ENCODE data around the gene IGFBPL1. TPM values are rescaled to one million over a fixed set of nuclear protein-coding genes. Genes with fewer than 3 reads are reported as not detected.
A peak's percentile ranks its signal among the peaks of the same experiment; 100 is the strongest.

IGFBPL1 gene
- total and polyA plus RNA-seq, 4 donors: 0.08 TPM; not detected in 3

DNA sequence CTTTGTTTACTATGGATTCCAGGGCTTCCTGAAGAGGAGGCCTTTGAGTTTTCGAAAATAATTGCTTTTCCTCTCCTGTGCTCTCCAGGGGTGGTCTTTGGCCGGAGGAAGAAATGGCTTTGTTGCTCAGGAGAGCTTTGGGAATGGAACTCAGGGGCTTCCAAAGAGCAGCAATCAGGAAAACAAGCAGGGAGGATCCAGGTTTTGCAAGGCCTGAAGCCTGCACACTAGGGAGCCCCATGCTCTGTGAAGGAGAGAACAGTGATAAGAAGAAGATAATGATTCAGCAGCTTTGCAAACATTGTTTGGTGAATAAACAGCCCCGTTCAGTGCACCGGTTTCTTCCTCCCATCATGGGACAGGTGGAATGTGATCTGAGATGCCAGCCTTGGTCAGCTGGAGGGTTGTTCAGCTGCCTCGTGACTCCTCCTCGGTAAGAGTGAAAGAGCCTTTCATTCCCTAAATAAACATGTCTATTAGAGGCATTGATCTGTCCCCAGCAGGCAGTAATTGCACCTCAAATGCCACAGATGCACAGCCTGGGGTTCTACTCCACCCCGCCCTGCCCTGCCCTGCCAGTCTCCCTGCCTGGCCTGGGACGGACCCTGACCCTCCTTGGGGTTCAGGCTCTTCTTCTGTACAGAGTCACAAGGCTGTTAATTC is 43.3 kb downstream of the IGFBPL1 start:
- no peak overlapping the region for H3K9ac ChIP-seq (ENCODE audit: low read depth in 1 of 2, low read length in 2 of 2)
- no peaks in the 10 kb centered on the region for H3K36me3 ChIP-seq (ENCODE audit: control insufficient read depth in 4 of 4, insufficient read depth in 3 of 4, low read depth in 1 of 4, low read length in 3 of 4)
- H3K4me1 ChIP-seq (ENCODE audit: control insufficient read depth in 4 of 4, insufficient read depth in 4 of 4, low read length in 3 of 4): peaks cover 7 to 23% (median 13%) of the 10 kb centered on the region in 4 donors
- 43% methylated on average over 8 of the region's 8 CpGs for WGBS
- TF ChIP-seq HNF4A (conservative IDR thresholded peaks at IDR 0.05) (peak in 1 of 2 donors; percentile 68), FOXA1 (IDR thresholded peaks at IDR 0.05) (peak; percentile 44), TAF1 (conservative IDR thresholded peaks at IDR 0.05) (no peak), YY1 (IDR thresholded peaks at IDR 0.05) (peak; percentile 68), RXRA (IDR thresholded peaks at IDR 0.05) (peak; percentile 7 to 80), GABPA (IDR thresholded peaks at IDR 0.05 in 1 of 2, conservative IDR thresholded peaks at IDR 0.05 in 1 of 2) (no peak), FOXA2 (IDR thresholded peaks at IDR 0.05) (peak; percentile 86), EGR1 (IDR thresholded peaks at IDR 0.05; ENCODE audit: low read depth in 2 of 2) (no peak), SP1 (IDR thresholded peaks at IDR 0.05) (peak; percentile 55), HNF4G (IDR thresholded peaks at IDR 0.05) (no peak), JUND (IDR thresholded peaks at IDR 0.05) (peak in 1 of 2 donors; percentile 76), NR2F2 (IDR thresholded peaks at IDR 0.05) (no peak), RAD21 (IDR thresholded peaks at IDR 0.05) (peak; percentile 9 to 20)
- TF ChIP-seq, protein P1, sequence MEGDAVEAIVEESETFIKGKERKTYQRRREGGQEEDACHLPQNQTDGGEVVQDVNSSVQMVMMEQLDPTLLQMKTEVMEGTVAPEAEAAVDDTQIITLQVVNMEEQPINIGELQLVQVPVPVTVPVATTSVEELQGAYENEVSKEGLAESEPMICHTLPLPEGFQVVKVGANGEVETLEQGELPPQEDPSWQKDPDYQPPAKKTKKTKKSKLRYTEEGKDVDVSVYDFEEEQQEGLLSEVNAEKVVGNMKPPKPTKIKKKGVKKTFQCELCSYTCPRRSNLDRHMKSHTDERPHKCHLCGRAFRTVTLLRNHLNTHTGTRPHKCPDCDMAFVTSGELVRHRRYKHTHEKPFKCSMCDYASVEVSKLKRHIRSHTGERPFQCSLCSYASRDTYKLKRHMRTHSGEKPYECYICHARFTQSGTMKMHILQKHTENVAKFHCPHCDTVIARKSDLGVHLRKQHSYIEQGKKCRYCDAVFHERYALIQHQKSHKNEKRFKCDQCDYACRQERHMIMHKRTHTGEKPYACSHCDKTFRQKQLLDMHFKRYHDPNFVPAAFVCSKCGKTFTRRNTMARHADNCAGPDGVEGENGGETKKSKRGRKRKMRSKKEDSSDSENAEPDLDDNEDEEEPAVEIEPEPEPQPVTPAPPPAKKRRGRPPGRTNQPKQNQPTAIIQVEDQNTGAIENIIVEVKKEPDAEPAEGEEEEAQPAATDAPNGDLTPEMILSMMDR (IDR thresholded peaks at IDR 0.05; ENCODE audit: low read depth, low read length, missing input control): no peak
- TF ChIP-seq, protein P2, sequence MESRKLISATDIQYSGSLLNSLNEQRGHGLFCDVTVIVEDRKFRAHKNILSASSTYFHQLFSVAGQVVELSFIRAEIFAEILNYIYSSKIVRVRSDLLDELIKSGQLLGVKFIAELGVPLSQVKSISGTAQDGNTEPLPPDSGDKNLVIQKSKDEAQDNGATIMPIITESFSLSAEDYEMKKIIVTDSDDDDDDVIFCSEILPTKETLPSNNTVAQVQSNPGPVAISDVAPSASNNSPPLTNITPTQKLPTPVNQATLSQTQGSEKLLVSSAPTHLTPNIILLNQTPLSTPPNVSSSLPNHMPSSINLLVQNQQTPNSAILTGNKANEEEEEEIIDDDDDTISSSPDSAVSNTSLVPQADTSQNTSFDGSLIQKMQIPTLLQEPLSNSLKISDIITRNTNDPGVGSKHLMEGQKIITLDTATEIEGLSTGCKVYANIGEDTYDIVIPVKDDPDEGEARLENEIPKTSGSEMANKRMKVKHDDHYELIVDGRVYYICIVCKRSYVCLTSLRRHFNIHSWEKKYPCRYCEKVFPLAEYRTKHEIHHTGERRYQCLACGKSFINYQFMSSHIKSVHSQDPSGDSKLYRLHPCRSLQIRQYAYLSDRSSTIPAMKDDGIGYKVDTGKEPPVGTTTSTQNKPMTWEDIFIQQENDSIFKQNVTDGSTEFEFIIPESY (IDR thresholded peaks at IDR 0.05): peak; percentile 40
- TF ChIP-seq, protein P3, sequence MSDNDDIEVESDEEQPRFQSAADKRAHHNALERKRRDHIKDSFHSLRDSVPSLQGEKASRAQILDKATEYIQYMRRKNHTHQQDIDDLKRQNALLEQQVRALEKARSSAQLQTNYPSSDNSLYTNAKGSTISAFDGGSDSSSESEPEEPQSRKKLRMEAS (IDR thresholded peaks at IDR 0.05): peak; percentile 64
- TF ChIP-seq, protein P4, sequence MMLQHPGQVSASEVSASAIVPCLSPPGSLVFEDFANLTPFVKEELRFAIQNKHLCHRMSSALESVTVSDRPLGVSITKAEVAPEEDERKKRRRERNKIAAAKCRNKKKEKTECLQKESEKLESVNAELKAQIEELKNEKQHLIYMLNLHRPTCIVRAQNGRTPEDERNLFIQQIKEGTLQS (IDR thresholded peaks at IDR 0.05): no peak
- TF ChIP-seq, protein P5, sequence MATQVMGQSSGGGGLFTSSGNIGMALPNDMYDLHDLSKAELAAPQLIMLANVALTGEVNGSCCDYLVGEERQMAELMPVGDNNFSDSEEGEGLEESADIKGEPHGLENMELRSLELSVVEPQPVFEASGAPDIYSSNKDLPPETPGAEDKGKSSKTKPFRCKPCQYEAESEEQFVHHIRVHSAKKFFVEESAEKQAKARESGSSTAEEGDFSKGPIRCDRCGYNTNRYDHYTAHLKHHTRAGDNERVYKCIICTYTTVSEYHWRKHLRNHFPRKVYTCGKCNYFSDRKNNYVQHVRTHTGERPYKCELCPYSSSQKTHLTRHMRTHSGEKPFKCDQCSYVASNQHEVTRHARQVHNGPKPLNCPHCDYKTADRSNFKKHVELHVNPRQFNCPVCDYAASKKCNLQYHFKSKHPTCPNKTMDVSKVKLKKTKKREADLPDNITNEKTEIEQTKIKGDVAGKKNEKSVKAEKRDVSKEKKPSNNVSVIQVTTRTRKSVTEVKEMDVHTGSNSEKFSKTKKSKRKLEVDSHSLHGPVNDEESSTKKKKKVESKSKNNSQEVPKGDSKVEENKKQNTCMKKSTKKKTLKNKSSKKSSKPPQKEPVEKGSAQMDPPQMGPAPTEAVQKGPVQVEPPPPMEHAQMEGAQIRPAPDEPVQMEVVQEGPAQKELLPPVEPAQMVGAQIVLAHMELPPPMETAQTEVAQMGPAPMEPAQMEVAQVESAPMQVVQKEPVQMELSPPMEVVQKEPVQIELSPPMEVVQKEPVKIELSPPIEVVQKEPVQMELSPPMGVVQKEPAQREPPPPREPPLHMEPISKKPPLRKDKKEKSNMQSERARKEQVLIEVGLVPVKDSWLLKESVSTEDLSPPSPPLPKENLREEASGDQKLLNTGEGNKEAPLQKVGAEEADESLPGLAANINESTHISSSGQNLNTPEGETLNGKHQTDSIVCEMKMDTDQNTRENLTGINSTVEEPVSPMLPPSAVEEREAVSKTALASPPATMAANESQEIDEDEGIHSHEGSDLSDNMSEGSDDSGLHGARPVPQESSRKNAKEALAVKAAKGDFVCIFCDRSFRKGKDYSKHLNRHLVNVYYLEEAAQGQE (IDR thresholded peaks at IDR 0.05): peak; percentile 10
- H3K27ac ChIP-seq (ENCODE audit: low read depth in 1 of 2, low read length in 2 of 2): peak overlapping the region; percentile 22 to 58
- DNase-seq (ENCODE audit: low spot score): no peak
- H3K27me3 ChIP-seq (ENCODE audit: control insufficient read depth in 4 of 4, insufficient read depth in 4 of 4, low read length in 3 of 4): no peaks in the 10 kb centered on the region
- peaks cover 2 to 10% (median 4%) of the 10 kb centered on the region in 4 donors for H3K9me3 ChIP-seq (ENCODE audit: control insufficient read depth in 4 of 4, low read length in 3 of 4)
- H3K4me3 ChIP-seq (ENCODE audit: low read depth in 1 of 3, low read length in 3 of 3): no peak overlapping the region

Data from liver (tissue), 9 donors.